H9 (cell line): Measurements from ENCODE around the gene TMEM41A. TPM values are rescaled to one million over a fixed set of nuclear protein-coding genes. Genes with fewer than 3 reads are reported as not detected.

Source experiments
- DNase-seq: peaks from one replicate; pipeline ENCODE4 v3.0.0-alpha.2; 2017
- H2AFZ ChIP-seq: one replicate; pipeline ENCODE4 v1.6.1; 2013; ENCODE audit warnings: mild to moderate bottlenecking, low read length, control low read depth, moderate library complexity
- H2AK5ac ChIP-seq: 2 replicates; pipeline ENCODE4 v1.6.1; 2013; ENCODE audit warnings: low read length, control low read depth, mixed read lengths; ENCODE audit not compliant: insufficient read length
- H2BK120ac ChIP-seq: one replicate; pipeline ENCODE4 v1.6.1; 2013; ENCODE audit warnings: low read depth, mild to moderate bottlenecking, low read length, control low read depth, inconsistent platforms; ENCODE audit not compliant: poor library complexity, severe bottlenecking
- H2BK12ac ChIP-seq: 2 replicates; pipeline ENCODE4 v1.6.1; 2013; ENCODE audit warnings: low read length, control low read depth, mixed read lengths, low read depth; ENCODE audit not compliant: insufficient read length
- H2BK15ac ChIP-seq: 2 replicates; pipeline ENCODE4 v1.6.1; 2013; ENCODE audit warnings: low read depth, low read length, control low read depth
- H2BK20ac ChIP-seq: one replicate; pipeline ENCODE4 v1.6.1; 2013; ENCODE audit warnings: low read depth, mild to moderate bottlenecking, low read length, control low read depth, inconsistent platforms; ENCODE audit not compliant: poor library complexity, severe bottlenecking
- H2BK5ac ChIP-seq: 2 replicates; pipeline ENCODE4 v1.6.1; 2013; ENCODE audit warnings: low read length, control low read depth, mixed read lengths; ENCODE audit not compliant: insufficient read length
- H3K14ac ChIP-seq: 2 replicates; pipeline ENCODE4 v1.6.1; 2013; ENCODE audit warnings: low read length, control low read depth; ENCODE audit not compliant: insufficient read depth
- H3K18ac ChIP-seq: 2 replicates; pipeline ENCODE4 v1.6.1; 2013; ENCODE audit warnings: low read depth, mild to moderate bottlenecking, mixed read lengths, low read length, control low read depth; ENCODE audit not compliant: insufficient read length
- H3K23ac ChIP-seq: 2 replicates; pipeline ENCODE4 v1.6.1; 2013; ENCODE audit warnings: low read length, control low read depth, mixed read lengths, low read depth; ENCODE audit not compliant: insufficient read length
- H3K23me2 ChIP-seq: 2 replicates; pipeline ENCODE4 v1.6.1; 2013; ENCODE audit warnings: low read depth, mild to moderate bottlenecking, mixed read lengths, low read length, control low read depth; ENCODE audit not compliant: insufficient read length, poor library complexity, severe bottlenecking
- H3K27ac ChIP-seq: 2 replicates; pipeline ENCODE4 v1.5.1; 2013; ENCODE audit warnings: low read length, control low read depth, mixed read lengths, low read depth; ENCODE audit not compliant: insufficient read length
- H3K27me3 ChIP-seq: 2 replicates; pipeline ENCODE4 v1.6.1; 2013; ENCODE audit warnings: low read length, control low read depth, inconsistent platforms; ENCODE audit not compliant: insufficient read depth
- H3K4ac ChIP-seq: 2 replicates; pipeline ENCODE4 v1.6.1; 2013; ENCODE audit warnings: low read depth, mild to moderate bottlenecking, control low read depth, inconsistent platforms, low read length, moderate library complexity
- H3K4me1 ChIP-seq: 2 replicates; pipeline ENCODE4 v1.6.1; 2013; ENCODE audit warnings: low read length, control low read depth, inconsistent platforms; ENCODE audit not compliant: insufficient read depth
- H3K4me2 ChIP-seq: 2 replicates; pipeline ENCODE4 v1.6.1; 2013; ENCODE audit warnings: low read length, control low read depth, mixed read lengths; ENCODE audit not compliant: insufficient read length, insufficient read depth
- H3K56ac ChIP-seq: 2 replicates; pipeline ENCODE4 v1.6.1; 2013; ENCODE audit warnings: low read depth, mild to moderate bottlenecking, mixed read lengths, low read length, control low read depth; ENCODE audit not compliant: insufficient read length
- H3K79me1 ChIP-seq: 2 replicates; pipeline ENCODE4 v1.6.1; 2013; ENCODE audit warnings: low read depth, mild to moderate bottlenecking, moderate library complexity, low read length, control low read depth, inconsistent platforms; ENCODE audit not compliant: insufficient read depth, poor library complexity, severe bottlenecking
- H3K79me2 ChIP-seq: 2 replicates; pipeline ENCODE4 v1.6.1; 2013; ENCODE audit warnings: low read length, control low read depth, inconsistent platforms; ENCODE audit not compliant: insufficient read depth
- H3K9ac ChIP-seq: 2 replicates; pipeline ENCODE4 v1.6.1; 2013; ENCODE audit warnings: low read length, control low read depth, mixed read lengths; ENCODE audit not compliant: insufficient read length; ENCODE audit errors: extremely low read depth
- H3K9me3 ChIP-seq: one replicate; pipeline ENCODE4 v1.6.1; 2013; ENCODE audit warnings: low read depth, low read length, inconsistent platforms; ENCODE audit not compliant: control insufficient read depth
- H3T11ph ChIP-seq: one replicate; pipeline ENCODE4 v1.6.1; 2013; ENCODE audit warnings: mild to moderate bottlenecking, low read length, control low read depth, inconsistent platforms
- H4K20me1 ChIP-seq: one replicate; pipeline ENCODE4 v1.6.1; 2013; ENCODE audit not compliant: control insufficient read depth, insufficient read length, insufficient read depth
- H4K5ac ChIP-seq: 2 replicates; pipeline ENCODE4 v1.6.1; 2013; ENCODE audit warnings: low read depth, mild to moderate bottlenecking, mixed read lengths, low read length, control low read depth; ENCODE audit not compliant: insufficient read length
- H4K8ac ChIP-seq: replicated peaks from 2 replicates; pipeline ENCODE4 v1.6.1; 2013; ENCODE audit warnings: low read length, control low read depth, mixed read lengths, low read depth; ENCODE audit not compliant: insufficient read length
- H4K91ac ChIP-seq: 2 replicates; pipeline ENCODE4 v1.6.1; 2013; ENCODE audit warnings: low read depth, mild to moderate bottlenecking, moderate library complexity, mixed read lengths, low read length, control low read depth; ENCODE audit not compliant: insufficient read length
- H3K27ac Mint-ChIP-seq, 3 experiments: 2 replicates in 2 of 3; 3 replicates in 1 of 3; pipeline ENCODE4 v1.8.0; 2020 to 2021; ENCODE audit warnings: mixed read lengths in 3 of 3, mild to moderate bottlenecking in 1 of 3, moderate library complexity in 1 of 3
- H3K27me3 Mint-ChIP-seq: 2 replicates; pipeline ENCODE4 v1.8.0; 2021; ENCODE audit warnings: low read depth, mild to moderate bottlenecking, moderate library complexity, mixed read lengths
- H3K36me3 Mint-ChIP-seq, 3 experiments: 2 replicates in 2 of 3; 3 replicates in 1 of 3; pipeline ENCODE4 v1.8.0; 2020 to 2021; ENCODE audit warnings: low read depth in 3 of 3, mixed read lengths in 3 of 3; ENCODE audit not compliant: insufficient read depth in 1 of 3
- H3K4me1 Mint-ChIP-seq, 2 experiments: 2 replicates each; pipeline ENCODE4 v1.8.0; 2020; ENCODE audit warnings: mixed read lengths in 2 of 2
- H3K4me3 Mint-ChIP-seq, 2 experiments: 2 replicates in 1 of 2; 3 replicates in 1 of 2; pipeline ENCODE4 v1.8.0; 2020 to 2021; ENCODE audit warnings: mild to moderate bottlenecking in 2 of 2, mixed read lengths in 2 of 2, moderate library complexity in 1 of 2
- H3K9me3 Mint-ChIP-seq, 2 experiments: 2 replicates in 1 of 2; 3 replicates in 1 of 2; pipeline ENCODE4 v1.8.0; 2020; ENCODE audit warnings: mild to moderate bottlenecking in 2 of 2, mixed read lengths in 2 of 2, moderate library complexity in 1 of 2
- CTCF ChIP-seq: fragments of 200-600 bp; sonication (generic); conservative IDR thresholded peaks from 3 replicates; pipeline ENCODE4 v1.8.0; 2021; ENCODE audit warnings: antibody characterized with exemption, mild to moderate bottlenecking
- WGBS: extraction: QIAGEN DNeasy Blood & Tissue Kit; methylation state at CpG from one replicate; pipeline ENCODE4 v1.1.7; 2013; ENCODE audit warnings: missing lambda C conversion rate, low lambda C conversion rate, mixed read lengths; ENCODE audit not compliant: insufficient read length; ENCODE audit errors: extremely low coverage; 5-methylcytosine and 5-hydroxymethylcytosine counted together
- total RNA-seq: library from RNA; stranded (reverse); gene quantifications from 2 replicates; pipeline ENCODE4 v1.2.1, GENCODE V29; 2021

Gene TMEM41A
- total RNA-seq, 1 experiment from 2014 or later: 23.9 TPM

GRCh38 chr3:185539934-185540333, 41.1 kb upstream of the TMEM41A start:
- Histone ChIP-seq H4K20me1 (no peaks in the 10 kb centered on the region), H2BK20ac (no peak overlapping the region), H4K5ac (no peak overlapping the region), H3K27ac (no peak overlapping the region), H3K18ac (no peak overlapping the region), H3K79me2 (no peaks in the 10 kb centered on the region), H2AK5ac (no peak overlapping the region), H3T11ph (no peak overlapping the region), H2BK5ac (no peak overlapping the region), H3K4ac (no peak overlapping the region), H3K23me2 (no peaks in the 10 kb centered on the region), H3K79me1 (no peaks in the 10 kb centered on the region), H3K4me1 (no peaks in the 10 kb centered on the region), H2BK15ac (no peak overlapping the region), H3K23ac (no peak overlapping the region), H3K27me3 (no peaks in the 10 kb centered on the region), H4K8ac (no peak overlapping the region), H2BK120ac (no peak overlapping the region), H3K56ac (no peak overlapping the region), H2AFZ (no peak overlapping the region), H4K91ac (no peak overlapping the region), H2BK12ac (no peak overlapping the region), H3K4me2 (no peak overlapping the region), H3K14ac (no peak overlapping the region), H3K9ac (no peak overlapping the region), H3K9me3 (no peaks in the 10 kb centered on the region)
- Mint-ChIP-seq H3K9me3 (no peaks in the 10 kb centered on the region), H3K27ac (no peak overlapping the region; a peak in 1 of 7 replicates), H3K27me3 (no peaks in the 10 kb centered on the region; the same call in none of the 2 replicates), H3K4me1 (peaks cover 3 to 5% of the 10 kb centered on the region in 2 experiments; a peak in 3 of 4 replicates), H3K4me3 (no peak overlapping the region), H3K36me3 (no peaks in the 10 kb centered on the region)
- no CpG with 5 or more reads among the region's 2 CpGs for WGBS
- no peak for DNase-seq
- TF ChIP-seq CTCF: no peak
